NCI-H1417 (cell line): ENCODE measurements around the gene FAM81B.
"Not testable (repeated sequence)": the region's sequence is repeated elsewhere in the genome, so short reads cannot be mapped to it uniquely, and the experiment has no call there.

Source experiments
- DNase-seq, 3 experiments: peaks; one replicate each; lab custom pipeline; 2025; lab: John Stamatoyannopoulos, UW

Gene FAM81B

GRCh38 chr5:95390812-95391492 is at the start of gene FAM81B:
FAM81B (plus strand) TSS chr5:95391366; CDS start chr5:95391390, 24 bp downstream.
- DNase-seq, result no peak

- DNase-seq, result not testable (repeated sequence)
These were observed 49.7 kb upstream of the FAM81B start for GRCh38 chr5:95341444-95341843.

- DNase-seq, result no peak
These were observed 43.6 kb upstream of the FAM81B start for GRCh38 chr5:95347506-95348120.

- DNase-seq, result no peak
These were observed 40.5 kb upstream of the FAM81B start for GRCh38 chr5:95350631-95351030.

- DNase-seq, result no peak
These were observed 38.5 kb upstream of the FAM81B start for GRCh38 chr5:95352691-95353090.

GRCh38 chr5:95358320-95358719 is 32.8 kb upstream of the FAM81B start:
- no peak for DNase-seq

- no peak for DNase-seq
These were observed 32.3 kb upstream of the FAM81B start for GRCh38 chr5:95358848-95359247.

- not testable (repeated sequence) for DNase-seq
These were observed 30.5 kb upstream of the FAM81B start for GRCh38 chr5:95360667-95361066.

- peak in 1 of 3 experiments; percentile 24 for DNase-seq
These were observed 25.7 kb upstream of the FAM81B start for GRCh38 chr5:95365302-95366095.

- DNase-seq, result no peak
These were observed 21.4 kb upstream of the FAM81B start for GRCh38 chr5:95369782-95370181.

GRCh38 chr5:95374061-95374460 is 17.1 kb upstream of the FAM81B start:
- DNase-seq, result peak; percentile 16 to 79 (median 75)

GRCh38 chr5:95375591-95375990 is 15.6 kb upstream of the FAM81B start:
- DNase-seq, result no peak

- DNase-seq, result no peak
These were observed 12.0 kb upstream of the FAM81B start for GRCh38 chr5:95379133-95379532.

- DNase-seq, result no peak
These were observed 11.0 kb upstream of the FAM81B start for GRCh38 chr5:95380103-95380628.

- DNase-seq, result peak; percentile 52 to 92 (median 84)
These were observed 8.4 kb upstream of the FAM81B start for GRCh38 chr5:95382801-95383200.

- DNase-seq, result no peak
These were observed 6.5 kb upstream of the FAM81B start for GRCh38 chr5:95384485-95385213.

- DNase-seq, result no peak
These were observed 5.8 kb upstream of the FAM81B start for GRCh38 chr5:95385334-95385733.

GRCh38 chr5:95391965-95392364 is 799 bp downstream of the FAM81B start:
- not testable (repeated sequence) for DNase-seq

- peak; percentile 15 to 68 (median 17) for DNase-seq
These were observed 1.5 kb downstream of the FAM81B start for GRCh38 chr5:95392593-95393182.

GRCh38 chr5:95393279-95393678 is 2.1 kb downstream of the FAM81B start:
- DNase-seq, result no peak

GRCh38 chr5:95398989-95399388 is 7.8 kb downstream of the FAM81B start:
- DNase-seq, result no peak

GRCh38 chr5:95401626-95402025 is 10.5 kb downstream of the FAM81B start:
- no peak for DNase-seq
